HG02884 (cell line): ENCODE data around the gene LAMA3.

Experiments
- ATAC-seq: cut with Tn5 transposase; IDR thresholded peaks from one replicate; pipeline ENCODE4 v1.9.1; 2021; ENCODE audit warnings: mild to moderate bottlenecking, moderate library complexity; ENCODE audit not compliant: unreplicated experiment

Gene LAMA3

GRCh38 chr18:23758281-23758680 is 69.0 kb downstream of the LAMA3 start:
- ATAC-seq, result no peak

- no peak for ATAC-seq
Observed at GRCh38 chr18:23761941-23762340, 72.7 kb downstream of the LAMA3 start.

- no peak for ATAC-seq
Observed at GRCh38 chr18:23763343-23763742, 74.1 kb downstream of the LAMA3 start.

- ATAC-seq, result no peak
Observed at GRCh38 chr18:23765931-23766330, 76.7 kb downstream of the LAMA3 start.

- no peak for ATAC-seq
Observed at GRCh38 chr18:23772327-23773024, 83.2 kb downstream of the LAMA3 start.

- ATAC-seq, result no peak
Observed at GRCh38 chr18:23776306-23776705, 87.1 kb downstream of the LAMA3 start.

GRCh38 chr18:23778828-23779227 is 89.6 kb downstream of the LAMA3 start:
- ATAC-seq, result no peak

- ATAC-seq, result no peak
Observed at GRCh38 chr18:23779696-23780303, 90.5 kb downstream of the LAMA3 start.

- ATAC-seq, result no peak
Observed at GRCh38 chr18:23784832-23785245, 95.6 kb downstream of the LAMA3 start.

GRCh38 chr18:23793051-23793450 is 103.8 kb downstream of the LAMA3 start:
- no peak for ATAC-seq

- ATAC-seq, result no peak
Observed at GRCh38 chr18:23793985-23794867, 105.0 kb downstream of the LAMA3 start.

- no peak for ATAC-seq
Observed at GRCh38 chr18:23798249-23798648, 109.0 kb downstream of the LAMA3 start.

GRCh38 chr18:23798824-23799223 is 109.6 kb downstream of the LAMA3 start:
- ATAC-seq, result no peak

GRCh38 chr18:23799540-23799939 is 110.3 kb downstream of the LAMA3 start:
- no peak for ATAC-seq

GRCh38 chr18:23800902-23801301 is 111.6 kb downstream of the LAMA3 start:
- no peak for ATAC-seq

- ATAC-seq, result no peak
Observed at GRCh38 chr18:23802817-23803216, 113.6 kb downstream of the LAMA3 start.

- no peak for ATAC-seq
Observed at GRCh38 chr18:23803755-23804154, 114.5 kb downstream of the LAMA3 start.

GRCh38 chr18:23805898-23806297 is 116.6 kb downstream of the LAMA3 start:
- no peak for ATAC-seq

- no peak for ATAC-seq
Observed at GRCh38 chr18:23809415-23809814, 120.2 kb downstream of the LAMA3 start.

GRCh38 chr18:23810396-23810795 is 121.1 kb downstream of the LAMA3 start:
- no peak for ATAC-seq

- no peak for ATAC-seq
Observed at GRCh38 chr18:23811176-23811575, 121.9 kb downstream of the LAMA3 start.
